Keratinocyte (primary cell): ENCODE results near the gene NUAK1. TPM values are rescaled to one million over a fixed set of nuclear protein-coding genes. Genes with fewer than 3 reads are reported as not detected.

ENCODE experiments used
- DNase-seq: peaks from one replicate; pipeline ENCODE4 v3.0.0-alpha.2; 2011; ENCODE audit warnings: low read depth, missing footprints, low spot score
- FAIRE-seq: peaks from 2 replicates; lab custom pipeline; 2011; peaks lifted over from hg19 to GRCh38; lab: Jason Lieb, UNC
- H2AFZ ChIP-seq: 2 replicates; pipeline ENCODE4 v1.6.0; 2012; ENCODE audit warnings: low read length, control low read depth, inconsistent platforms; ENCODE audit not compliant: control insufficient read depth
- H3K27ac ChIP-seq: 2 replicates; pipeline ENCODE4 v1.5.1; 2011; ENCODE audit warnings: low read length; ENCODE audit not compliant: control insufficient read depth, insufficient read depth
- H3K27me3 ChIP-seq: 3 replicates; pipeline ENCODE4 v1.6.0; 2011; ENCODE audit warnings: low read length; ENCODE audit not compliant: control insufficient read depth, insufficient read depth; ENCODE audit errors: extremely low read depth
- H3K36me3 ChIP-seq, 2 experiments: 2 replicates in 1 of 2; 3 replicates in 1 of 2; pipeline ENCODE4 v1.5.1; 2011; ENCODE audit warnings: low read length in 2 of 2, mild to moderate bottlenecking in 1 of 2; ENCODE audit not compliant: control insufficient read depth in 2 of 2, insufficient read depth in 2 of 2; ENCODE audit errors: extremely low read depth in 1 of 2
- H3K4me1 ChIP-seq: 3 replicates; pipeline ENCODE4 v1.5.1; 2011; ENCODE audit warnings: low read length; ENCODE audit not compliant: control insufficient read depth, insufficient read depth; ENCODE audit errors: extremely low read depth
- H3K4me2 ChIP-seq: 3 replicates; pipeline ENCODE4 v1.6.0; 2011; ENCODE audit warnings: low read depth, low read length; ENCODE audit not compliant: control insufficient read depth, insufficient read depth; ENCODE audit errors: extremely low read depth
- H3K4me3 ChIP-seq, 3 experiments: fragments of 200-600 bp in 1 of 3; sonication (generic) in 1 of 3; 2 replicates in 2 of 3; 3 replicates in 1 of 3; pipeline ENCODE4 v1.5.1; 2011 to 2016; ENCODE audit warnings: low read length in 3 of 3, mild to moderate bottlenecking in 3 of 3, control low read depth in 2 of 3, inconsistent platforms in 1 of 3, low read depth in 1 of 3, mixed read lengths in 1 of 3, mixed run types in 1 of 3, moderate library complexity in 1 of 3; ENCODE audit not compliant: control insufficient read depth in 2 of 3, insufficient read depth in 2 of 3; ENCODE audit errors: extremely low read depth in 1 of 3
- H3K79me2 ChIP-seq: 2 replicates; pipeline ENCODE4 v1.6.0; 2012; ENCODE audit warnings: low read length; ENCODE audit not compliant: control insufficient read depth, insufficient read depth
- H3K9ac ChIP-seq: 3 replicates; pipeline ENCODE4 v1.6.0; 2011; ENCODE audit warnings: low read length; ENCODE audit not compliant: control insufficient read depth, insufficient read depth; ENCODE audit errors: extremely low read depth
- H3K9me1 ChIP-seq: 3 replicates; pipeline ENCODE4 v1.6.0; 2011; ENCODE audit warnings: low read length; ENCODE audit not compliant: control insufficient read depth, insufficient read depth; ENCODE audit errors: extremely low read depth
- H3K9me3 ChIP-seq: 2 replicates; pipeline ENCODE4 v1.5.1; 2012; ENCODE audit warnings: low read depth, low read length; ENCODE audit not compliant: control insufficient read depth
- H4K20me1 ChIP-seq: 3 replicates; pipeline ENCODE4 v1.6.0; 2011; ENCODE audit warnings: low read length; ENCODE audit not compliant: control insufficient read depth, insufficient read depth; ENCODE audit errors: extremely low read depth
- EZH2 ChIP-seq: IDR thresholded peaks from one replicate; pipeline ENCODE4 v1.6.1; 2012; ENCODE audit warnings: inconsistent platforms, mild to moderate bottlenecking, low read length, moderate library complexity
- dilution Hi-C: fragments of 300-500 bp; cut with MboI; formaldehyde crosslinking; loops from one replicate; pipeline ENCODE4 v1.7.0; 2020; ENCODE audit warnings: low sequenced_read_pairs; ENCODE audit not compliant: extremely low pct_ligation_motif_present
- polyA plus RNA-seq, 5 experiments: library from polyadenylated mRNA; depleted of rRNA in 3 of 5; stranded (reverse) in 3 of 5; stranded (forward) in 1 of 5; unstranded in 1 of 5; fragments of >200 nt; gene quantifications; 1 replicate in 1 of 5; 2 replicates in 3 of 5; 3 replicates in 1 of 5; pipeline versions ENCODE4 v1.2.1 to v1.2.3, GENCODE V29; 2011 to 2012; ENCODE audit warnings: missing spikeins in 2 of 5, low read depth in 1 of 5, low replicate concordance in 1 of 5
- TF ChIP-seq, protein P1 (sequence below), 3 experiments: IDR thresholded peaks in 1 of 3; conservative IDR thresholded peaks in 1 of 3; optimal IDR thresholded peaks in 1 of 3; 2 replicates in 2 of 3; 3 replicates in 1 of 3; pipeline versions ENCODE3 to v1.5.1; 2011; ENCODE audit warnings: low read length in 3 of 3, mild to moderate bottlenecking in 3 of 3, moderate library complexity in 2 of 3, control low read depth in 1 of 3, inconsistent platforms in 1 of 3; ENCODE audit not compliant: insufficient read depth in 2 of 3; ENCODE audit errors: extremely low read depth in 1 of 3

NUAK1 gene
- polyA plus RNA-seq, 1 donor (not counting 4 experiments of a cell fraction or from before 2014, with no cell fraction given): 12.3 TPM

DNA sequence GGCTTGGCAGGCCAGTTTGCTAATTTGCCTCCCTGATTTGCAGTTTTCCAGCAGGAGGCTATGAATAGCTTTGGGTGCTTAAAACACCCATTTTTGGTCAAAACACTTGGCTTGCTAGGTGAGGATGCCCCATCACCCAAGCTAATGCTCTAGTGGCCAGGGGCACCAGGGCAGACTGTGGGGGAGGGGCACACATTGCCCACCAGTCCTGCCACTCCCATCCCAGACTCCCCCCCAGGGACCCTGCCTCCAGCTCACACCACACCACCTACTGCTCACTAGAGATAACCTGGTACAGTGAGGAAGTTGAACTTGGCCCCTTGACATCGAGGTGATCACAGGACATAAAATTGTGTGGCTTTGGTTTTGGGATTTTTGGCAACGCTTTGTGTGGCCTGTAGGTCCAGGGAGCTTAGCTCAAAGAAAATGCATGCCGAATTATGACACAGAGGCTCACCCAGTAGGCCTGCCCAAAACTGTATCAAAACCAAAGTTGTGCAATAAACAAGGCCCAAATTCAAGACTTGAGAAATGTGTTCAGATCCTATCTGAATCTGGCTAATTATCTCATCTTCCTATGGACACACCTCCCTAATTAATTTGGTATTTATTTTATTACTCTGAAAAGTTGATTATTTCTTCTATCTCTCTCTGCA lies 4.3 kb downstream of the NUAK1 start:
- Histone ChIP-seq H3K9ac (peak overlapping the region; percentile 31), H3K9me1 (no peaks in the 10 kb centered on the region), H3K79me2 (peaks cover 82% of the 10 kb centered on the region), H3K9me3 (no peaks in the 10 kb centered on the region), H2AFZ (no peak overlapping the region), H3K4me1 (peaks cover 63% of the 10 kb centered on the region), H4K20me1 (no peaks in the 10 kb centered on the region), H3K36me3 (no peaks in the 10 kb centered on the region), H3K4me3 (no peak overlapping the region), H3K27ac (peak overlapping the region; percentile 89), H3K4me2 (peak overlapping the region; percentile 43), H3K27me3 (no peaks in the 10 kb centered on the region)
- dilution Hi-C loops: no loop called here
- FAIRE-seq (peak; percentile 71), DNase-seq (no peak)
- TF ChIP-seq, protein P1, sequence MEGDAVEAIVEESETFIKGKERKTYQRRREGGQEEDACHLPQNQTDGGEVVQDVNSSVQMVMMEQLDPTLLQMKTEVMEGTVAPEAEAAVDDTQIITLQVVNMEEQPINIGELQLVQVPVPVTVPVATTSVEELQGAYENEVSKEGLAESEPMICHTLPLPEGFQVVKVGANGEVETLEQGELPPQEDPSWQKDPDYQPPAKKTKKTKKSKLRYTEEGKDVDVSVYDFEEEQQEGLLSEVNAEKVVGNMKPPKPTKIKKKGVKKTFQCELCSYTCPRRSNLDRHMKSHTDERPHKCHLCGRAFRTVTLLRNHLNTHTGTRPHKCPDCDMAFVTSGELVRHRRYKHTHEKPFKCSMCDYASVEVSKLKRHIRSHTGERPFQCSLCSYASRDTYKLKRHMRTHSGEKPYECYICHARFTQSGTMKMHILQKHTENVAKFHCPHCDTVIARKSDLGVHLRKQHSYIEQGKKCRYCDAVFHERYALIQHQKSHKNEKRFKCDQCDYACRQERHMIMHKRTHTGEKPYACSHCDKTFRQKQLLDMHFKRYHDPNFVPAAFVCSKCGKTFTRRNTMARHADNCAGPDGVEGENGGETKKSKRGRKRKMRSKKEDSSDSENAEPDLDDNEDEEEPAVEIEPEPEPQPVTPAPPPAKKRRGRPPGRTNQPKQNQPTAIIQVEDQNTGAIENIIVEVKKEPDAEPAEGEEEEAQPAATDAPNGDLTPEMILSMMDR (optimal IDR thresholded peaks at IDR 0.05 in 1 of 3, IDR thresholded peaks at IDR 0.05 in 1 of 3, conservative IDR thresholded peaks at IDR 0.05 in 1 of 3; ENCODE audit: extremely low read depth in 1 of 3, insufficient read depth in 2 of 3, low read length in 3 of 3): no peak
- no peak for TF ChIP-seq EZH2

DNA sequence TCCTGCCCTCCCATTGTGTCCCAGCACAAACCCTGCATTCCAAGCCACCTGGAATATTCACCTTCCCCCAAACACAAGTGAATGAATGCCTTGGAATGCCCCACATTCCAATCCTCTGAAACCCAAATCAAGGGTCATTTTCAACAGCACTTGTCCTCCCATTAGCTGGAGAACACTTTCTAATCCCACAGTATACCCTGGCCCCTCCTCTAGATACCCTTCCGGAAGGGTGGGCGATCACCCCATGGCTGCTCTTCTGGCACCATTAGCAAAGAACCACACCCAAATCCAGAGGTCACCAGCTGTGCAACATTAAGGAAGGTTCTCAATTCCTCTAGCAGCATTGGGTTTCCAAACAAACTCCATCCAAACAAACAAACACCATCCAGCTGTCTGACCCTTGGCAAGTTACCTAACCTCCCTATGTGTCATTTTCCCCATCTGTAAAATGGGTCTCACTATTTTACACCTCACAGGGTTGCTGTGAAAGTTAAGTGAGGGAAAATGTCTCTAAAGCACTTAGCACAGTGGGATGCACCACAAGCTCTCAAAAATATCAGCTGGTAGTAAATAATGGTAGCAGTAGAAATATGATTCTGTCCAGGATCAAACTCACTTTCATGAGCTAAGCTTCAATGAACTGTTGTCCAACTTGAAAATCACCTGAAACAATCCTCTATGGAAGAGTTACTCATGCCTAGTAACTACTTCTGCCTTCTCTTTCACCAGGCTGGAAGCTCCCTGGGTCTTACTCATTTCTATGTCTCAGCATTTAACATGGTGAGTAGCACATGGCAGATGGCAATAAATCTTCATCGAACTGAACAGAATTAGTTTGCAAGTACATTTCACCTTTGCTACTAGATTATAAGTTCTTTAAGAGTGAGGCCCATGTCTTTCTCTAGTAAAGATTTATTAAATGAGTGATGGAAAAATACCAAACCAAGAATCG lies 5.3 kb downstream of the NUAK1 start:
- Histone ChIP-seq H3K4me2 (peak overlapping the region; percentile 67), H3K27ac (peak overlapping the region; percentile 89)
- FAIRE-seq: peak; percentile 86

More for the DNA sequence above, 5.3 kb downstream of the NUAK1 start:
- DNase-seq: no peak
- Histone ChIP-seq H3K79me2 (peaks cover 90% of the 10 kb centered on the region), H2AFZ (no peak overlapping the region), H3K9me1 (no peaks in the 10 kb centered on the region), H3K36me3 (no peaks in the 10 kb centered on the region), H3K27me3 (no peaks in the 10 kb centered on the region), H4K20me1 (no peaks in the 10 kb centered on the region), H3K4me1 (peaks cover 63% of the 10 kb centered on the region), H3K9me3 (no peaks in the 10 kb centered on the region), H3K4me3 (peak overlapping the region in 1 of 3 experiments; percentile 16), H3K9ac (peak overlapping the region; percentile 48)
- dilution Hi-C loops: no loop called here
- no peak for TF ChIP-seq EZH2
- TF ChIP-seq, protein P1 (optimal IDR thresholded peaks at IDR 0.05 in 1 of 3, IDR thresholded peaks at IDR 0.05 in 1 of 3, conservative IDR thresholded peaks at IDR 0.05 in 1 of 3; ENCODE audit: extremely low read depth in 1 of 3, insufficient read depth in 2 of 3, low read length in 3 of 3): no peak
